GM12878 (cell line): Measurements from ENCODE around the gene PHF2. TPM values are rescaled to one million over a fixed set of nuclear protein-coding genes. Genes with fewer than 3 reads are reported as not detected.

Source experiments
- ATAC-seq: fragments of 200-7000 bp; cut with Tn5 transposase; 3 replicates; pipeline ENCODE4 v1.9.1; 2020; ENCODE audit warnings: mild to moderate bottlenecking, moderate library complexity
- BruUV-seq: library from RNA; stranded (reverse); fragments of 400-500 nt; replicated peaks from 2 replicates; lab custom pipeline; 2021; lab: Mats Ljungman, UMichigan
- CTCF ChIA-PET: fragments of 300-600 bp; sonication (Branson Sonifier 250); formaldehyde crosslinking; extraction: SDS; loops from one replicate; lab custom pipeline; 2021; ENCODE audit warnings: inconsistent platforms; lab: Yijun Ruan, JAX
- POLR2A ChIA-PET: fragments of 350-600 bp; formaldehyde crosslinking; extraction: SDS; loops from one replicate; lab custom pipeline; 2021; ENCODE audit warnings: inconsistent platforms; lab: Charles Lee
- RAD21 ChIA-PET: fragments of 300-600 bp; sonication (Branson Sonifier 250); formaldehyde crosslinking; loops from one replicate; lab custom pipeline; 2023; ENCODE audit warnings: antibody characterized with exemption; ENCODE audit not compliant: unreplicated experiment; lab: Charles Lee
- SMC1A ChIA-PET: fragments of 300-600 bp; sonication (Branson Sonifier 250); formaldehyde crosslinking; loops from one replicate; lab custom pipeline; 2023; ENCODE audit not compliant: unreplicated experiment, uncharacterized antibody; lab: Charles Lee
- DNase-seq: peaks from one replicate; pipeline ENCODE4 v3.0.0-alpha.2; 2011; ENCODE audit warnings: low read depth, low spot score
- FAIRE-seq: peaks from 3 replicates; lab custom pipeline; 2011; peaks lifted over from hg19 to GRCh38; lab: Jason Lieb, UNC
- H2AFZ ChIP-seq: 2 replicates; pipeline ENCODE4 v1.6.0; 2011; ENCODE audit warnings: low read depth, low read length, control low read depth; ENCODE audit not compliant: control insufficient read depth
- H3K27ac ChIP-seq: 2 replicates; pipeline ENCODE4 v1.5.1; 2011; ENCODE audit warnings: control low read depth; ENCODE audit not compliant: control insufficient read depth, insufficient read depth
- H3K27me3 ChIP-seq, 2 experiments: replicated peaks in 1 of 2; 2 replicates each; pipeline versions ENCODE4 v1.6.0 to v1.6.1; 2011; ENCODE audit warnings: low read length in 1 of 2; ENCODE audit not compliant: control insufficient read depth in 2 of 2, insufficient read depth in 2 of 2
- H3K36me3 ChIP-seq, 2 experiments: 2 replicates each; pipeline ENCODE4 v1.5.1; 2011; ENCODE audit warnings: low read length in 1 of 2; ENCODE audit not compliant: control insufficient read depth in 2 of 2, insufficient read depth in 2 of 2
- H3K4me1 ChIP-seq: 2 replicates; pipeline ENCODE4 v1.6.1; 2011; ENCODE audit warnings: mild to moderate bottlenecking, low read length, moderate library complexity, mixed read lengths; ENCODE audit not compliant: control insufficient read depth, insufficient read depth
- H3K4me2 ChIP-seq: 2 replicates; pipeline ENCODE4 v1.6.0; 2011; ENCODE audit warnings: control low read depth; ENCODE audit not compliant: control insufficient read depth, insufficient read depth
- H3K4me3 ChIP-seq: fragments of 200-600 bp; sonication (generic); 2 replicates; pipeline ENCODE4 v1.5.1; 2016
- H3K79me2 ChIP-seq: 2 replicates; pipeline ENCODE4 v1.6.0; 2011; ENCODE audit warnings: low read length; ENCODE audit not compliant: control insufficient read depth, insufficient read depth
- H3K9ac ChIP-seq: 2 replicates; pipeline ENCODE4 v1.8.0; 2011; ENCODE audit warnings: low read length, control low read depth, mixed read lengths; ENCODE audit not compliant: control insufficient read depth, insufficient read depth
- H3K9me3 ChIP-seq: replicated peaks from 3 replicates; pipeline ENCODE4 v1.5.1; 2011; ENCODE audit warnings: mild to moderate bottlenecking, low read length; ENCODE audit not compliant: control insufficient read depth, insufficient read depth
- H4K20me1 ChIP-seq: 2 replicates; pipeline ENCODE4 v1.6.0; 2011; ENCODE audit not compliant: control insufficient read depth, insufficient read depth
- ATF7 ChIP-seq: fragments of 450-650 bp; IDR thresholded peaks from 2 replicates; pipeline ENCODE4 v1.6.1; 2016; ENCODE audit warnings: low read depth, mild to moderate bottlenecking
- BACH1 ChIP-seq: fragments of 450-650 bp; IDR thresholded peaks from 2 replicates; pipeline ENCODE4 v1.6.1; 2017; ENCODE audit warnings: mild to moderate bottlenecking, borderline replicate concordance
- BHLHE40 ChIP-seq, 2 experiments: fragments of 450-650 bp in 1 of 2; IDR thresholded peaks; 2 replicates each; pipeline ENCODE4 v1.6.1; 2011 to 2017; ENCODE audit warnings: low read depth in 2 of 2, borderline replicate concordance in 1 of 2, improper control_type of control experiment in 1 of 2, low read length in 1 of 2, mild to moderate bottlenecking in 1 of 2
- CREB1 ChIP-seq: IDR thresholded peaks from 2 replicates; pipeline ENCODE4 v1.6.1; 2012; ENCODE audit warnings: low read depth, mild to moderate bottlenecking, inconsistent platforms
- FOS ChIP-seq: IDR thresholded peaks from 3 replicates; pipeline ENCODE4 v1.6.1; 2011; ENCODE audit warnings: borderline replicate concordance; ENCODE audit not compliant: insufficient read length; ENCODE audit errors: extremely low read depth
- FOXK2 ChIP-seq: fragments of 450-650 bp; IDR thresholded peaks from 2 replicates; pipeline ENCODE4 v1.6.1; 2017; ENCODE audit warnings: mild to moderate bottlenecking, moderate library complexity
- HDAC2 ChIP-seq: fragments of 200-600 bp; sonication (generic); IDR thresholded peaks from 2 replicates; pipeline ENCODE4 v1.6.1; 2017
- MEF2A ChIP-seq: IDR thresholded peaks from 2 replicates; pipeline ENCODE4 v1.6.1; 2011; ENCODE audit warnings: low read depth, mild to moderate bottlenecking, low read length, moderate library complexity; ENCODE audit not compliant: insufficient read depth
- NFYA ChIP-seq: IDR thresholded peaks from 2 replicates; pipeline ENCODE4 v1.6.1; 2011; ENCODE audit warnings: low read depth, mild to moderate bottlenecking, low read length, improper control_type of control experiment, borderline replicate concordance
- NR2C1 ChIP-seq: fragments of 450-650 bp; IDR thresholded peaks from 2 replicates; pipeline ENCODE4 v1.6.1; 2017; ENCODE audit warnings: antibody characterized with exemption, mild to moderate bottlenecking, moderate library complexity
- PML ChIP-seq: IDR thresholded peaks from 2 replicates; pipeline ENCODE4 v1.6.1; 2012; ENCODE audit warnings: low read length, inconsistent platforms
- RB1 ChIP-seq: fragments of 450-650 bp; formaldehyde crosslinking; IDR thresholded peaks from 2 replicates; pipeline ENCODE4 v1.6.1; 2017; ENCODE audit warnings: mild to moderate bottlenecking, borderline replicate concordance
- RFX5 ChIP-seq: IDR thresholded peaks from 2 replicates; pipeline ENCODE4 v1.6.1; 2011; ENCODE audit warnings: low read depth, low read length, improper control_type of control experiment
- SPI1 ChIP-seq: IDR thresholded peaks from 2 replicates; pipeline ENCODE4 v1.6.1; 2011; ENCODE audit warnings: low read depth, mild to moderate bottlenecking, low read length, moderate library complexity, borderline replicate concordance; ENCODE audit not compliant: insufficient read depth
- SREBF2 ChIP-seq: IDR thresholded peaks from 2 replicates; pipeline ENCODE4 v1.6.1; 2012; ENCODE audit warnings: mild to moderate bottlenecking, low read length
- WGBS: methylation state at CpG from one replicate; pipeline ENCODE4 v1.1.6; 2016; ENCODE audit warnings: low lambda C conversion rate; ENCODE audit not compliant: insufficient replicate concordance, insufficient coverage; ENCODE audit errors: missing lambda C conversion rate; 5-methylcytosine and 5-hydroxymethylcytosine counted together
- in situ Hi-C: fragments of 300-500 bp; cut with MboI; formaldehyde crosslinking; loops from 9 replicates; pipeline ENCODE4 v1.14.3; 2018; ENCODE audit warnings: mixed read lengths
- intact Hi-C: fragments of 100-400 bp; cut with micrococcal nuclease; formaldehyde crosslinking; loops from one replicate; pipeline ENCODE4 v1.14.2; 2022; ENCODE audit not compliant: unreplicated experiment
- polyA plus RNA-seq, 11 experiments: library from polyadenylated mRNA; depleted of rRNA in 4 of 11; unstranded in 6 of 11; stranded (reverse) in 5 of 11; fragments of >200 nt; fragmentation: Nextera tagmentation in 4 of 11; fragmentation: Illumina TruSeq in 1 of 11; extraction: Ambion mirVana in 4 of 11; extraction: Trizol in 1 of 11; gene quantifications; 1 replicate in 1 of 11; 2 replicates in 10 of 11; pipeline versions ENCODE4 v1.2.1 to v1.2.3, GENCODE V29; 2011 to 2016; ENCODE audit warnings: inconsistent platforms in 2 of 11, missing spikeins in 2 of 11, low read depth in 1 of 11
- total RNA-seq, 4 experiments: library from RNA; depleted of rRNA in 3 of 4; stranded (reverse); fragments of >200 nt in 3 of 4; fragmentation: Illumina TruSeq in 1 of 4; extraction: Trizol in 1 of 4; gene quantifications; 2 replicates each; pipeline versions ENCODE4 v1.2.1 to v1.2.3, GENCODE V29; 2013 to 2021
- TF ChIP-seq, protein P1 (sequence below): fragments of 150-350 bp; IDR thresholded peaks from 2 replicates; pipeline ENCODE4 v1.6.1; 2016; ENCODE audit warnings: low read depth, low read length

PHF2 gene
- total and polyA plus RNA-seq, 10 of the 15 experiments (the other 5 are each of a cell fraction or from before 2014, with no cell fraction given): 0.34 to 13.3 (median 5.5) TPM

DNA sequence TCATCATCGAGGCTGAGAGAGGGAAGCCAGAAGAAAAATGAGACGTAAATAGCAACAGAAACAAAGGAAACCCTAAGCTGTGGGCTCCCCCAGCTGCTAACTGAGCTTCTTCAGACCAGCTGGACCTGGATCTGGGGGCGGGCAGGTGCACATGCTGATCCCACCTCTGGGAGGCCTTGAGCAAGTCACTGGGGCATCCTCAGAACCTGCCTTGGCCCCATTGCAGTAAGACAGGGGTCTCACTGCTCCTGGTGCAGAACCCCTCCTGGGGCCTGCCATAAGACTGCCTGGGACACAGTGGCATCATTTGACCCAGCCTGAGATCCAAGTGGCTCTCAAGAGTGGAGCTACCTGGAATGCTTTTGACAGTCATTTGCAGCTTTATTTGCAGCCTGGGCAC lies 77.4 kb downstream of the PHF2 start:
- ChIA-PET RAD21 (no interaction called here), SMC1A (no interaction called here), POLR2A (no interaction called here), CTCF (no interaction called here)
- Histone ChIP-seq H3K36me3 (peaks cover 9 to 11% of the 10 kb centered on the region in 2 experiments; a peak in 3 of 4 replicates), H3K4me2 (no peak overlapping the region), H4K20me1 (no peaks in the 10 kb centered on the region), H3K79me2 (no peaks in the 10 kb centered on the region), H3K9me3 (no peaks in the 10 kb centered on the region), H3K27me3 (no peaks in the 10 kb centered on the region), H3K9ac (no peak overlapping the region), H3K4me3 (no peak overlapping the region), H3K4me1 (no peaks in the 10 kb centered on the region), H2AFZ (no peak overlapping the region), H3K27ac (no peak overlapping the region)
- no peak for ATAC-seq
- BruUV-seq: no TSS peak
- DNase-seq: no peak
- no peak for FAIRE-seq
- in situ Hi-C loops (no loop called here), intact Hi-C loops (no loop called here)
- WGBS: 62% methylated on average over 3 of the region's 3 CpGs
- no peak for TF ChIP-seq RB1
- no peak for TF ChIP-seq BHLHE40 (IDR thresholded peaks at IDR 0.05; ENCODE audit: borderline replicate concordance in 1 of 2, low read depth in 2 of 2, low read length in 1 of 2)
- no peak for TF ChIP-seq CREB1

DNA sequence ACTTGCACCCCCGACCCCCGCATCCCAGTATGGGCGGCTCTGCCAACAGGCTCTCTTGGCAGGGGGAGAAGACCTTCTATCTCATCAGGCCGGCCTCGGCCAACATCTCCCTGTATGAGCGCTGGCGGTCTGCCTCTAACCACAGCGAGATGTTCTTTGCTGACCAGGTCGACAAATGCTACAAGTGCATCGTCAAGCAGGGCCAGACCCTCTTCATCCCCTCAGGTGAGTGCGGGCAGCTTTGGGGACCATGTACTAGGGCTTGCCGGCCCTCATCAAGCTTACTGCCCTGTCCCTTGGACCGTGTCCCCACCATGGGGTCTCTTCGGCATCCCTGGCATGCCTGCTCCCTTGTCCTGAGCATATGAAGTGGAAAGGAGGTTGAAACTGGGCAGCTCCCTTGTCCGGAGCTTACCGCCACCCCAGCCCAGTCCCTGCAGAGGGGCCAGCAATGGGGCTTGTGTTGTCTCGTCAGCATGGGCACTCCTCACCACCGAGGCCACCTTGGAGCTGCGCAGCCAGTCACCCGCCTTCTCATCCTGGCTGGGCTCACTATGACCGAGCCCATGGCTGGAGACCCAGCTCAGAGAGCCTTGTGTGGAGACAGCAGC lies 78.1 kb downstream of the PHF2 start:
- TF ChIP-seq PML (no peak), SPI1 (no peak), NR2C1 (no peak), ATF7 (no peak), RFX5 (no peak), MEF2A (no peak), FOS (no peak), BACH1 (no peak), SREBF2 (no peak), HDAC2 (no peak), FOXK2 (no peak), NFYA (no peak)
- TF ChIP-seq, protein P1, sequence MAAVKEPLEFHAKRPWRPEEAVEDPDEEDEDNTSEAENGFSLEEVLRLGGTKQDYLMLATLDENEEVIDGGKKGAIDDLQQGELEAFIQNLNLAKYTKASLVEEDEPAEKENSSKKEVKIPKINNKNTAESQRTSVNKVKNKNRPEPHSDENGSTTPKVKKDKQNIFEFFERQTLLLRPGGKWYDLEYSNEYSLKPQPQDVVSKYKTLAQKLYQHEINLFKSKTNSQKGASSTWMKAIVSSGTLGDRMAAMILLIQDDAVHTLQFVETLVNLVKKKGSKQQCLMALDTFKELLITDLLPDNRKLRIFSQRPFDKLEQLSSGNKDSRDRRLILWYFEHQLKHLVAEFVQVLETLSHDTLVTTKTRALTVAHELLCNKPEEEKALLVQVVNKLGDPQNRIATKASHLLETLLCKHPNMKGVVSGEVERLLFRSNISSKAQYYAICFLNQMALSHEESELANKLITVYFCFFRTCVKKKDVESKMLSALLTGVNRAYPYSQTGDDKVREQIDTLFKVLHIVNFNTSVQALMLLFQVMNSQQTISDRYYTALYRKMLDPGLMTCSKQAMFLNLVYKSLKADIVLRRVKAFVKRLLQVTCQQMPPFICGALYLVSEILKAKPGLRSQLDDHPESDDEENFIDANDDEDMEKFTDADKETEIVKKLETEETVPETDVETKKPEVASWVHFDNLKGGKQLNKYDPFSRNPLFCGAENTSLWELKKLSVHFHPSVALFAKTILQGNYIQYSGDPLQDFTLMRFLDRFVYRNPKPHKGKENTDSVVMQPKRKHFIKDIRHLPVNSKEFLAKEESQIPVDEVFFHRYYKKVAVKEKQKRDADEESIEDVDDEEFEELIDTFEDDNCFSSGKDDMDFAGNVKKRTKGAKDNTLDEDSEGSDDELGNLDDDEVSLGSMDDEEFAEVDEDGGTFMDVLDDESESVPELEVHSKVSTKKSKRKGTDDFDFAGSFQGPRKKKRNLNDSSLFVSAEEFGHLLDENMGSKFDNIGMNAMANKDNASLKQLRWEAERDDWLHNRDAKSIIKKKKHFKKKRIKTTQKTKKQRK: no peak
- no TSS peak for BruUV-seq
- peaks cover 9 to 10% of the 10 kb centered on the region in 2 experiments; a peak in 3 of 4 replicates for H3K36me3 ChIP-seq
- in situ Hi-C loops: no loop called here
- no peak overlapping the region for H3K4me2 ChIP-seq
- H3K9ac ChIP-seq: no peak overlapping the region
- no peaks in the 10 kb centered on the region for H3K79me2 ChIP-seq
- CTCF ChIA-PET: no interaction called here
- intact Hi-C loops: no loop called here
- H3K4me3 ChIP-seq: no peak overlapping the region
- no peak for DNase-seq
- POLR2A ChIA-PET: no interaction called here
- no peaks in the 10 kb centered on the region for H4K20me1 ChIP-seq
- ATAC-seq: no peak
- SMC1A ChIA-PET: no interaction called here
- H3K9me3 ChIP-seq: no peaks in the 10 kb centered on the region
- no peak for FAIRE-seq
- H2AFZ ChIP-seq: no peak overlapping the region
- H3K27ac ChIP-seq: no peak overlapping the region
- RAD21 ChIA-PET: no interaction called here
- WGBS: 97% methylated on average over 21 of the region's 21 CpGs
- no peaks in the 10 kb centered on the region for H3K27me3 ChIP-seq
- H3K4me1 ChIP-seq: no peaks in the 10 kb centered on the region
